Hematopoietic multipotent progenitor cell treated with erythropoietin and hydrocortisone succinate and interleukin-3 and kit ligand, for 8 days (in vitro differentiated cells): ENCODE results near the gene ZNF302.
"Not testable (repeated sequence)": the region's sequence is repeated elsewhere in the genome, so short reads cannot be mapped to it uniquely, and the experiment has no call there.

Source experiments
- DNase-seq: peaks from one replicate; pipeline ENCODE4 v3.0.0-alpha.2; 2015

Gene ZNF302

DNA sequence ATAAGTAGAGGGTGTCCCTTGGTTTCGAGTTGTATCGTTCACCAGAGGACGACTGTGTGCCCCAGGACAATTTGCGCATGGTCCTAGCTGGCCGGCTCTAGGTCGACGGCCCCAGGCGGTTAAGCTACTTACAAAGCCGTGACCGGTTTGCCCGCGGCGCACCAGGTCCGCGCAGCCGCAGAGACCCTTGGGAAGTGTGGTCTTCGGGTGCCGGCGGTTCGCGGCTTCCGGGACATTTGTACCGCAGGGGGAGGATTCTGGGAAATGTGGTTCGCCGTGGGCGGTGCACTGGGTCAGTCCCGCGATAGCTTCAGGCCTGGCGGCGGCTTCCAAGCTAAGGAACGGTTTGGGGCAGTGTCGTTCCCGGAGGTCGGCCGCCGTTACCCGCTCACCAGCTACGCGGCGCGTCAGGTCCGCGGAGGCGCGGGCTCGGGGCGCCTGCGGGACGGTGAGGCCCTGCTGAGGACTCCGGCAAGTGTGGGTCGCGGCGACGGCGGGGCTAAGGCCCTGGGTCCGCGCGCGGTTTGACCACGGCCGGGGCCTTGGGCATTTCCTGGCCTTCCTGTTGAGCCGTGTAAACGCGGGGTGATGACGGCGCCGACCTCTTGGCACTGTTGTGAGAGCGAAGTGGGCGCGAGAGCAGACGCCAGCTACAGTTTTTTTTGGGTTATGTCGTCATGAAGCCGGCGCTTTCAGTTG is at the start of gene ZNF302:
TSS of gene ZNF302 (plus strand) at position 293 of the 699 bp plus-strand sequence. CDS start 1,127 bp downstream, outside the sequence.
- DNase-seq = peak; percentile 96

DNA sequence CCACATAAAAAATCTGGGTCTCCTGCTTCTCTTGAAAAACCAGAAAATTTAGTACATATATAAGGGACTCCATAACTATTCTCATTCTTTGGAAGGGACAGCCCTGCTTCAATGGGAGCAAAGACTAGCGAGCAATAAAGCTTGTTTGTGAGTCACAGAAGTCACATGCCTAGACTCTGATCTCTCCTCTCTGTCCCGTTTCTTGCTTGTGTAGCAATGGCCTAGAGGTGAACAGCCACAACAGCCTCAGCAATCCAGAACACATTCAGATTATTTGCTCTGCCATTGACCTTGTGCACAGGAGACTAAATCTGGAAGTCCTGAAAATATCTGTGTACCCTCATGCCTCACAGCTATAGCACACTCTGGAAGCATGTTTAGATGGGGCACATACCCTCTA is 43.7 kb upstream of the ZNF302 start:
- no peak for DNase-seq

DNA sequence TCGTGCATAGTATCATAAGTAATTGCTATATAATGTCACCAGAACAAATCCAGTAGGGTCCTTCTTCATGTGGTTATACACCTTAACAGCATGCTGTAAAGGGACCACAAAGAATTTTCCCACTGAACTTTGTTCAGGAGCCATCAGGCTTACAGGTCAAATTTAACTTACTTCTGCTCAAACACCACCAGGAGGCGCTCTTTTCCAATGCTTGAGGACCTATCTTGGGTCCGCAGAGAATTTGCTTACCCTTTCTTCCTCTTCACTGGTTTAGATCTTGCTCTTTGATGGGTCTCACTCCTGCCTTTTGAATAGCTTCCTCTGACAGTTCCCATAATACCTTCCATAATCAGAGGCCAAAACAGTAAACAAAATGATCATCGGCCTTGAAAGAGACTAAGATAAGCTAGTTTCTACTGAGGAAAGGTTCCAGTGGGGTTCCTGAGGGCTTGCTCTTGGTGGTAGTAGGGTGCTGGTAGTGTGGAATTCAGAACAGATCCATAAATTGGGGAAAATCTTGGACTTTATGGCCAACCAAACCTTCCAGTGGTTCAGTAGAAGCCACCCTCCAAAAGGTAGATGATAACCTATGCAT is 37.9 kb upstream of the ZNF302 start:
- DNase-seq = peak; percentile 79

DNA sequence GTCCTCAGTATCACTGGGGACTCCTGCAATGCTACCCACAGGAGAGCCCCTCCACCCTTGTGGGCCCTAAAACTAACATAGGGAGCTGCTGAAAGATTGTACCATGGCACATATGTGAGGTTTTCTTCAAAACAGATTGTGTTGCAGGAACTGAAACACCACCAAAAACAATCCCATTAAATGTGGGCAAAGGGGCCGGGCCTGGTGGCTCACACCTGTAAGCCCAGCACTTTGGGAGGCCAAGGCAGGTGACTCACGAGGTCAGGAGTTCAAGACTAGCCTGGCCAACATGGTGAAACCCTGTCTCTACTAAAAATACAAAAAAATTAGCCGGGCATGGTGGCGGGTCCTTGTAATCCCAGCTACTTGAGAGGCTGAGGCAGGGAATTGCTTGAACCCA is 35.2 kb upstream of the ZNF302 start:
- no peak for DNase-seq

DNA sequence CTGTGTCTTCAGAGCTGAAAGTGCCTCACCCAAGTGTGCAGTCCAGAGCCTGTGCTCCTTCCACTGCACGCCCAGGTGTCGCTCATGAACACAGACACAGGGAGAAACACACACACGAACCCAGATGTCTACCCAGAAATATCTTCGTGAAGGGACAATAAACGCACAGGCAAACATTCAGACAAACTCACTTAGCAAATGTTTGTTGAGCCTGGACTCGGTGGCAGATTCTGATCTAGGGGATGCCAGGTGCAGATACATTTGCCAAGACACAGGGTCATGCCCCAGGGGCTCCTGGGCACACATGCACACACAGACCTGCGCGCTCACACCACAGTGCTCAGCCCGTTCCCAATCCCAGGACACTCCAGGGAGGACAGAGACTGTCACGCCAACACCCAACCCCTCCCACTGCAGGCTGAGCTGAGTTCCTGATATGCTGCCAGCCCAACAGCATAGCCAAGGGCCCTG is 32.5 kb upstream of the ZNF302 start:
- no peak for DNase-seq

DNA sequence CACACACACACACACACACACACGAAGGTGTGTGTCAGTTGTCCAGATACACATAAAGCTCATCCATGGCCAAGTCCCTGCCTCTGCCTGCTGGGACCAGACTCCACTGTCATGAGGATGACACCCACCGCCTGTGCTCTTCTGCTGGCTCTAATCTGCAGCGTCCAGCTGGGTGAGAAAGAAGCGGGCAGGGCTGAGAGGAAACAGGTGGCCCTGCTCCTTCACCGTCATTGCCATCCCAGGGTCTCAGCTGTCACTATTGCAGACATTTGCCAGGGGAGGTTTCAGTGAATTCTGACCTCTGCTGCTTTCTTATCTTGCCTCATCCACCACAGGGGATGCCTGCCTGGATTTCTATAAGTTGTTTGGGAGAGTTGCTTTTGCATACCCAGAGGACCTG is 31.9 kb upstream of the ZNF302 start:
- peak; percentile 2 for DNase-seq

DNA sequence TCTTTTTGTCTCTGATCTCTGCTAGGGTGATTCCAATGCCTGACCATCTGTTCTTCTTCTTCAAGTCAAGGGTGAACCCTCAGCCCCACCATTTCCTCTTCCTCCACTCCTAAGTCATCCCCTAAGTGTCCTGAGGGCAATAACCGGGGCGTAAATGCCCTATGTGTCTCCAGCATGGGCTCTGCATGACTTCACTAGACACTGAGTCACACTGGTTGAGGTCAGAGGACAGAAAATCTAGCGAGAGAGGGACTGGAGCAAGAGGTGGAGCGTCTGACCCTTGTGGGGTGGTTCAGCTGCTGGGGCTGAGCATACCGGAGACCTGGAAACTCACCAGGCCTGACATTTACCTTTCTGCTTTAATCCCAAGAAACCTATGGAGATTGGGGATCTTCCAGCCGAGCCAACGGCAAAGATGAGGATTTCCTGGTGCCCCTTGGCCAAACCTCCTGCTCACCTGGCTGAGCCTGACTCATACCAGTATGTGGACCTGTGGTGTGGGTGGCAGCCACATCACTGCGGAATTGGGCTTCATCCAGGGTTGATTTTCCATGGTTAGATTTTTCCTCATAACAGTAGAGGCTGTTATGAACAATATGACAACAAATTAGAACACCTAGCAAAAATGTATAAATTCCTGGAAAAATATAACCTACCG is 27.5 kb upstream of the ZNF302 start:
- no peak for DNase-seq

DNA sequence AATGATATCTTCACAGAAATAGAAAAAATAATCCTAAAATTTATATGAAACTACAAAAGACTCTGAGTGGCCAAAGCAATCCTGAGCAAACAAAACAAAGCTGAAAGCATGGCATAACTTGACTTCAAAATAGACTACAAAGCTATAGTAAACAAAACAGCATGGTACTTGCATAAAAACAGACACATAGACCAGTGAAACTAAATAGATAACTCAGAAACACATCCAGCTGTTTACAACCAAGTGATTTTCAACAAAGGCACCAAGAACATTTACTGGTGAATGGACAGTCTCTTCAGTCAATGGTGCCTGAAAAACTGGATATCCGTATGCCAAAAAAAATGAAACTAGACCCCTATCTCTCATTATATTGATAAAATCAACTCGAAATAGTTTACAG is 25.7 kb upstream of the ZNF302 start:
- no peak for DNase-seq

DNA sequence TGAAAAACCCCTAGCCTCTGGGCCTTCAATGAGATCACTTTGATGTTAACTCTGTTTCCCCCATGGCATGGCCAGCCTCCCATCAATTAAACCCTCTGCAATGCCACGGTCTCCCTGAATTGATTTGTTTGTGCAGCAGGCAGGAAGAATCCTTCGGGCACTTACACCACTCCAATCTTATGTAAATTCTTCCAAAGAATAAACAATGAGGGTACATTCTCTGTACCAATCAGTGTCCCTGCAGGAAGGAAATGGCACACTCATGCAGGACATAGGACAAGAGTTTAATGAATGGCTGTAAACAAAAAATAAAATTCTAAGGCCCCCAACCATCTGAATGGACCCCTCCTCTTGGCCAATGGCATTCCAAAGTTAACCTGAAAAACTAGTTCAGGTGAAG is 22.7 kb upstream of the ZNF302 start:
- no peak for DNase-seq

DNA sequence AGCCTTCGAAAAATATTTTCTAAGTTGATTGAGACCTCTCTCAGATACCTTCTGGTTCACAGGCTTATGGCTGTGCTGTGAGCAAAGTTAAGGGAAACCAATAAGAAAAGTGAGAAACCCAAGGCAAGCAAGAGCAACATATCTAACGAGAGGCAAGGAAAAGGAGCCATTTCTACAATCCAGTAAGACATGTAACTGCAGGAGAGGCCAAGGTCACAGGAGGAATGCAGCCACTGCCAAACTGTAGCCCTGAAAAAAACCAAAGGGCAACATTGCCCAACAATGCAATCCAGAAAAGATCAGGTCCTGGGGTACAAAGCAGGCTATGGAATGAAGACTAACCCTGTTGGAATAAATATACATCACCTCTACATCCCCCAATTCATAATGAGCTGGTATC is 21.8 kb upstream of the ZNF302 start:
- no peak for DNase-seq

DNA sequence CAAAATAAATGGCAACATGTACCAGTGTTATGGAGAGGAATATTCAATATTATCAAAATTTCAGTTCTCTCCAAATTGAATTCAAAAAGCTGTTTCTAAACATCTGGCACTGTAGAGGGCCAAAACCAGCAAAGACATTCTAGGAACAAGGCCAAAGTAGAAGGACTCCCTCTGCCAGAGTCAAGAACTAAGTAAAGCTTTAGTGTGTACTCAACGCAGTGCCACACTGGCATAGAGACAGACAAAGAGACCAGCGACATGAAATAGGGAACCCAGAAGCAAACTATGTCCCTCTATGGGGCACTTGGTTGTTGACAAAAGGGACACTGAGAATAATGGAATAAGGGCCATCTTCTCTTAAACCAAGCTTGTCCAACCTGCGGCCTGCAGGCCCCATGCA is 16.1 kb upstream of the ZNF302 start:
- no peak for DNase-seq

DNA sequence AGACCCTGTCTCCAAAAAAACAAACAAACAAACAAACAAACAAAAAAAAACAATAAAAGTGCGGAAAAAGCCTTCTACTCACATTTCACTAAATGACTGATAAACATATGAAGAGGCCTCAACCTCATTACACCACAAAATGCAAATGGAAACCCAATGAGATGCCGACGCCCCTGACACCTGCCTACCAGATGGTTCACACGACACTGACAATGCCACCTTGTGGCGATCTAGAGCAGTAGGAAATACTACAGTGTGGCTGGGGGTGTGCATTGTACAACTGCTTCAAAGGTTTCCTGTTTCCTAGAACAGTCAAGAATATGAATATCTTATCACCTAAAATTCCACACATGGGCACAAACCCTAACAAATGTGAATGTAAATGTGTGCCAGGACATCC is 14.6 kb upstream of the ZNF302 start:
- peak; percentile 48 for DNase-seq

DNA sequence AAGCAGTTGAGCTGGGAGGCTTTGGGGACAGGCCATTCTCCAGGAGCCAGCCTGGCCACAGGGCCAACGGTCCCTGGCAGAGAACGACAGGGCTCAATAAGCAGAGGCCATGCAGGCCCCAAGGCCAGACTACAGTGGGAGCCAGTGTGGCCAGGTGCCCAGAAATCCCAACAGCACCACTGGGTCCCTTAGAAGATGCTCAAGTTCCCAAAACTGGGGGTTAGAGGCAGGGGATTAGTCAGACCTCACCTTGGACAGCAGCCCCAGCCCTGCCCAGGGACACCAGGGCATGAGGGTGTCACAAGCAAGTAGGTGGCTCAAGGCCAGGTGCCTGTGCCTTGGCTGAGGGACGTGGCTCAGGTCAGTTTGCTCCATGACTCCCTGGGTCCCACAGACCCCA is 13.3 kb upstream of the ZNF302 start:
- no peak for DNase-seq

DNA sequence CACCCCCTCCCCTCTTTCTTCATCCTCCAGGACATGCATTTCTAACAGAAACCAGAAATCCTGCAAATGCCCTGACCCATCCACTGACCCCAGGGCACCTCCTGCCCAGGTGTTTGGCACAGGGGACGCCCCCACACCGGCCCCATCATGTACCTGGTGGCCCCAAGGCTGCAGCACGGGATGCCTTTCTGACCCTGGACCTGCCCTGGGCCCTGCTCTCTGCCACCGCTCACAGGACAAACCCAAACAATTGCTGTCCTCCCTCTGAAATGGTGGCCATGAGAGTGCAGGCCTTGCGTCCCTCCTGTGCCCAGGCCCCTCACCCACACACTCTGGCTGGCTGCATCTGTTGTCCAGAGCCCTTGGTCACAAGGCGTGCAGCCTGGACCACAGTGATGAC is 12.6 kb upstream of the ZNF302 start:
- no peak for DNase-seq

DNA sequence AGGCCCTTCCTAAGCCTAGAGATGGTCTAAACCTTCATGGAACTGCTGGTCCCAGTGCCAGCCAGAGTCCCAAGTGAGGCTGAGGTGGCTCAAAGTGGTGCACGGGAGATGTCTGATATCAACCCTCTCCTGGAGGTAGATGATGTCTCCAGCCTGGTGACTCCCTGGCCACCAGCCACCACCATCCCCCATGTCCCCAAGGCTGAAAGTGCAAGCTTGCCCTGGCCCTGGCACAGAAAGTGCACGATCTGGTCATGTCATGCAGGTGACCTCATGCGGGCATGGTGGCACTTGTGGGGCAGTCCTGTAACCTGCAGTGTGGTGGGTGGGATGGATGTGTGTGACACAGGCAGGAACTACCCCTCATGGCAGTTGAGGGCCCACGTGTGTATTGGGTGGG is 12.2 kb upstream of the ZNF302 start:
- not testable (repeated sequence) for DNase-seq

DNA sequence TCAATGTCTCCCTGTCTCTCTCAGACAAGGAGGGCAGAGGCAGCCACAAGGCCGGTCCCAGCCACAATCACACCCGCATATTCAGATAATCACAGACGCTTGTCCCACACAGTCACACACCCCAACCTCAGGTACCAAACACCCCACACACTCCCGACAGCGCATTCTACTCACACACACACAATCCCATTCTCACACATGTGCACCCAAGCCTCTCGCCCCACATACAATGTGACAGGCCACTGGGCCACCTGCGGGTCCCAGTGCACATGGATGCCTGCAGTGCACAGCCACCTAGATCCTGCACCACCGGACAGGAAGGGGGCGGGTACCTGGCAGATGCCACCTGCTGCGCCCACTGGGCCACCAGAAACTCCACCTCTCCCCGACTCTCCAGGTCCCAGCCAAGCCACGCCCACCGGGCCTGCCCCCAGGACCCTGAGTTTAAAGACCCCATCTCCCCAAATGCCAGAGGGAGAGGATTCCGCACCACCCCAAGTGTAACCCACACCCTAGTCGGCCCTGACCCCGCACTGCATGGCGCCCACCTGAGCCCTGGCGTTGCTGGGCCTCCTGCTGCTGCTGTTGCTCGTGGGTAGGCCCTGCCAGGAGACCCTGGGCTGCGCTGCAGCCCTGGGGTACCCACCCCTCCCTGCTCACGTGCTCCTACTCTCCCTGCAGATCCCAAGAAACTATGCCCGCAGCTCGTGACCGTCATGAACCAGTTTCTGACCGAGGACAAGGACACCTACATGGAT is 11.1 kb upstream of the ZNF302 start:
- DNase-seq = no peak

DNA sequence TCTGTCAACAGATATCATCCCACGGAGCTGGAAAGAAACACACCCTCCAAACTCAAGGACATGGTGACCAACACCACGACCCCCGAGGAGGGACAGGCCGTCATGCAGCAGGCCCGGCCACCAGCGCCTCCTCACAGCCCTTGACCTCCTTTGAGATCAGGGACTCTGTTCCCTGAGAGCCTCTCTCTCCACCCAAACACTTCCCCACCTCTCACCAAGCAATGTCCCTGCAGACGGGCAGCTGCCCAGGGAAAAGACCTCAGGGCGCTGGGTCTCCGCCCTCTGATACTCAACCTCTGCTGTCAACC is 10.6 kb upstream of the ZNF302 start:
- DNase-seq = no peak

DNA sequence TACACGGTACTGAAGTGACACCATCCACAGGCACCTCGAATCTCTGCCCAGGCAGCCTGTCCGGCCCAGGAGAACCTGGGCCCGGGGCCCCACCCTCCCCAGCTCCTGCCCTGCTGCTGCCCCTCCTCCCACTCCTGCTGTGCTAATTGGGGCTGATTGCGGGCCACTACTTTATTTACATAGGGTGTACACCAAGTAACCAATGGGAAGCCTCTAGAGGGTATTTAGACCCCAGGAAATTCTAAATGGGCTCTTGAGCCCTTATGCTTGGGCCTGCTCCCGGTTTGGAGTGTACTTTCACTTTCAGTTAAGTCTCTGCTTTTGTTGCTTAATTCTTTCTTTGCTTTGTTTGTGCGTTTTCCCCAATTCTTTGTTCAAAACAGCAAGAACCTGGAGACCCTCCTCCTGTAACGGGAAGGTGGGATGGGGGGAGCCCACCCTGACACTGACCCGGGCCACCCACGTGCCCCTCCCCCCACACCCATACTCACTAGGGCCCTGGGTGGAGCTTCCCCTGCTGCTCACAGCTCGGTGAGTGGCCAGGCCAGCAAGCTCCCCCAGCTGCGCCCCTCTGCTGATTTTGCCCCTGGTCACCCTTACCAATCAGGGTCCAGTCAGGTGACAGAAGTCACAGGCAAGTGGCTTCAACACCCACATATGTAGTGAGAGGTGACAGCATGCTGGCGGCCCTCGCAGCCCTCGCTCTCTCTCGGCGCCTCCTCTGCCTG is 10.0 kb upstream of the ZNF302 start:
- no peak for DNase-seq

DNA sequence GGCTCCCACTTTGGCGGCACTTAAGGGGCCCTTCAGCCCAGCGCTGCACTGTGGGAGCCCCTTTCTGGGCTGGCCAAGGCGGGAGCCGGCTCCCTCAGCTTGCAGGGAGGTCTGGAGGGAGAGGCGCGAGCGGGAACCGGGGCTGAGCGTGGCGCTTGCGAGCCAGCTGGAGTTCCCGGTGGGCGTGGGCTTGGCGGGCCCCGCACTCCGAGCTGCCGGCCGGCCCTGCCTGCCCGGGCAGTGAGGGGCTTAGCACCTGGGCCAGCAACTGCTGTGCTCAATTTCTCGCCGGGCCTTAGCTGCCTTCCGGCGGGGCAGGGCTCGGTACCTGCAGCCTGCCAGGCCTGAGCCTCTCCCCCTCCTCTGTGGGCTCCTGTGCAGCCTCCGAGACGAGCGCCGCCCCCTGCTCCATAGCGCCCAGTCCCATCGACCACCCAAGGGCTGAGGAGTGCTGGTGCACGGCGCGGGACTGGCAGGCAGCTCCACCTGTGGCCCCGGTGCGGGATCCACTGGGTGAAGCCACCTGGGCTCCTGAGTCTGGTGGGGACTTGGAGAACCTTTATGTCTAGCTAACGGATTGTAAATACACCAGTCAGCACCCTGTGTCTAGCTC is 9.3 kb upstream of the ZNF302 start:
- not testable (repeated sequence) for DNase-seq

DNA sequence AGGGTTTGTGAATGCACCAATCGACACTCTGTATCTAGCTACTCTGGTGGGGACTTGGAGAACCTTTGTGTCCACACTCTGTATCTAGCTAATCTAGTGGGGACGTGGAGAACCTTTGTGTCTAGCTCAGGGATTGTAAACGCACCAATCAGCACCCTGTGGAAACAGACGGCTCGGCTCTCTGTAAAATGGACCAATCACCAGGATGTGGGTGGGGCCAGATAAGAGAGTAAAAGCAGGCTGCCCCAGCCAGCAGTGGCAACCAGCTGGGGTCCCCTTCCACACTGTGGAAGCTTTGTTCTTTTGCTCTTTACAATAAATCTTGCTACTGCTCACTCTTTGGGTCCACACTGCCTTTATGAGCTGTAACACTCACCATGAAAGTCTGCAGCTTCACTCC is 8.8 kb upstream of the ZNF302 start:
- not testable (repeated sequence) for DNase-seq

DNA sequence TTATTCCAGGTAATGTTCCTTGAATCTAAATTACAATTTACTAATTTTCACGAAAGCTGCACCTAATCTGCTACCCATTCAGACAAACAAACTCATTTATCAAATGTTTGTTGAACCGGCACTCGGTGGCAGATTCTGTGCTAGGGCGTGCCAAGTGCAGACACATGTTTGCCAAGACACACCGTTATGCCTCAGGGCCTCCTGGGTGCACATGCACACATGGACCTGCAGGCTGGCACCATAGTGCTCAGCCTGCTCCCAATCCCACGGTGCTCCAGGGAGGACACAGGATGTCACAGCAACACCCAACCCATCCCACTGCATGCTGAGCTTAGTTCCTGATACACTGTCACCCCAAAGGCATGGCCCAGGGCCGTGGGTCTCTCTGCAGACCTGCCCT is 8.2 kb upstream of the ZNF302 start:
- no peak for DNase-seq

DNA sequence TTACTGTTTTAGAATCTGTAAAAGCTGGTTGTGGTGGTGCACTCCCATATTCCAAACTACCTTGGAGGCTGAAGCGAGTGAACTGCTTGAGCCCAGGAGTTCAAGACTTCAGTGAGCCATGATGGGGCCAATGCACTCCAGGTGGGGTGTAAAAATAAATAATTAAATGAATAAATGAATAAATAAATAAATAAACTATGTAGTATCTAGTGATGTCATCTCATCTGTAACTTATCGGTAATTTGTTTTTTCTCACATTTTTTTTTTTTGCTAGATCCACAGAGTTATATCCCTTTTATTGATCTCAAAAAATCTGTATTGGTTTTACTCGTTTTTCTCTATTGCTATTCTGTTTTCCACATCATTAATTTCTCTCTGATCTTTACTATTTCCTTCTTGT is 5.5 kb upstream of the ZNF302 start:
- DNase-seq = no peak

DNA sequence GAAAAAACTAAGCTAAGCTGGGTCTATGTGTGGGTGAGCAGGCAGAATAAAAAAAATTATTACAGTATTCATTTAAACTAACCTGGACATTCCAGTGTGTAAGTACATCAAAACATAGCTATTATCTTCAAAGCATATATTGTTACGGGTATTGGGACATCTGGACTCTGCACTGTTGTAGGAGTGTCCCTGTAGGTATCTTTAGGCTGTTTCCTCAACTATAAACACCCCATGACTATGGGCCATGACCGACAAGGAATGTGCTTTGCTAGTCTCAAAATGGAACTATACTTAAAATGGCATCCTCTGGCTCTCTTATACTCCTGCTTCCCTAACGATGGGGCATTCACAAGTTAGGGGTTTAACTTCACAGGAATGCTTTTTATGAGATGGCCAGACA is 3.9 kb upstream of the ZNF302 start:
- no peak for DNase-seq
